ENCODE data around the gene GLS. TPM values are rescaled to one million over a fixed set of nuclear protein-coding genes. Genes with fewer than 3 reads are reported as not detected.
A peak's percentile ranks its signal among the peaks of the same experiment; 100 is the strongest.

The GLS gene
- total RNA-seq, 1 donor: 588 TPM

- Histone ChIP-seq H3K9me3 (ENCODE audit: low read depth, low read length) (no peaks in the 10 kb centered on the region), H3K4me2 (ENCODE audit: insufficient read depth, low read length) (no peak overlapping the region), H3K36me3 (ENCODE audit: insufficient read depth, low read length) (peaks cover 87% of the 10 kb centered on the region), H3K27ac (ENCODE audit: low read depth, low read length) (peak overlapping the region; percentile 15), H3K4me3 (ENCODE audit: insufficient read depth, low read length) (no peak overlapping the region), H3K79me2 (ENCODE audit: insufficient read depth, low read length) (peaks cover 6% of the 10 kb centered on the region), H4K20me1 (ENCODE audit: insufficient read depth, low read length) (peaks cover 18% of the 10 kb centered on the region), H3K27me3 (ENCODE audit: insufficient read depth, low read length) (no peaks in the 10 kb centered on the region), H2AFZ (ENCODE audit: low read length) (no peak overlapping the region), H3K4me1 (ENCODE audit: insufficient read depth, low read length) (peaks cover 6% of the 10 kb centered on the region)
- DNase-seq (ENCODE audit: insufficient read length, low spot score, missing footprints): no peak
- TF ChIP-seq CTCF (IDR thresholded peaks at IDR 0.05; ENCODE audit: extremely low read depth, low read depth, low read length): no peak
These were observed 49.8 kb downstream of the GLS start for GRCh38 chr2:190930411-190930810.

GRCh38 chr2:190932514-190932913 lies 51.9 kb downstream of the GLS start:
- Histone ChIP-seq H3K4me2 (ENCODE audit: insufficient read depth, low read length) (no peak overlapping the region), H4K20me1 (ENCODE audit: insufficient read depth, low read length) (peaks cover 18% of the 10 kb centered on the region), H3K36me3 (ENCODE audit: insufficient read depth, low read length) (peaks cover 84% of the 10 kb centered on the region), H3K9me3 (ENCODE audit: low read depth, low read length) (no peaks in the 10 kb centered on the region), H3K27ac (ENCODE audit: low read depth, low read length) (no peak overlapping the region), H3K27me3 (ENCODE audit: insufficient read depth, low read length) (no peaks in the 10 kb centered on the region), H2AFZ (ENCODE audit: low read length) (no peak overlapping the region), H3K4me3 (ENCODE audit: insufficient read depth, low read length) (no peak overlapping the region), H3K79me2 (ENCODE audit: insufficient read depth, low read length) (peaks cover 5% of the 10 kb centered on the region), H3K4me1 (ENCODE audit: insufficient read depth, low read length) (no peaks in the 10 kb centered on the region)
- TF ChIP-seq CTCF (IDR thresholded peaks at IDR 0.05; ENCODE audit: extremely low read depth, low read depth, low read length): no peak
- DNase-seq (ENCODE audit: insufficient read length, low spot score, missing footprints): no peak

GRCh38 chr2:190933361-190933760 lies 52.7 kb downstream of the GLS start:
- peaks cover 79% of the 10 kb centered on the region for H3K36me3 ChIP-seq (ENCODE audit: insufficient read depth, low read length)

GRCh38 chr2:190935054-190935453 lies 54.4 kb downstream of the GLS start:
- H3K4me2 ChIP-seq (ENCODE audit: insufficient read depth, low read length): no peak overlapping the region
- no peaks in the 10 kb centered on the region for H3K9me3 ChIP-seq (ENCODE audit: low read depth, low read length)
- H3K79me2 ChIP-seq (ENCODE audit: insufficient read depth, low read length): peaks cover 4% of the 10 kb centered on the region
- peaks cover 67% of the 10 kb centered on the region for H3K36me3 ChIP-seq (ENCODE audit: insufficient read depth, low read length)
- no peak overlapping the region for H3K4me3 ChIP-seq (ENCODE audit: insufficient read depth, low read length)
- H3K4me1 ChIP-seq (ENCODE audit: insufficient read depth, low read length): no peaks in the 10 kb centered on the region
- peaks cover 22% of the 10 kb centered on the region for H4K20me1 ChIP-seq (ENCODE audit: insufficient read depth, low read length)
- H3K27me3 ChIP-seq (ENCODE audit: insufficient read depth, low read length): no peaks in the 10 kb centered on the region
- no peak for DNase-seq (ENCODE audit: insufficient read length, low spot score, missing footprints)
- TF ChIP-seq CTCF (IDR thresholded peaks at IDR 0.05; ENCODE audit: extremely low read depth, low read depth, low read length): no peak
- no peak overlapping the region for H3K27ac ChIP-seq (ENCODE audit: low read depth, low read length)
- H2AFZ ChIP-seq (ENCODE audit: low read length): no peak overlapping the region

More at GRCh38 chr2:190933361-190933760, 52.7 kb downstream of the GLS start:
- Histone ChIP-seq H4K20me1 (ENCODE audit: insufficient read depth, low read length) (peaks cover 18% of the 10 kb centered on the region), H3K27ac (ENCODE audit: low read depth, low read length) (no peak overlapping the region), H3K27me3 (ENCODE audit: insufficient read depth, low read length) (no peaks in the 10 kb centered on the region), H3K79me2 (ENCODE audit: insufficient read depth, low read length) (peaks cover 5% of the 10 kb centered on the region), H3K4me3 (ENCODE audit: insufficient read depth, low read length) (no peak overlapping the region), H3K9me3 (ENCODE audit: low read depth, low read length) (no peaks in the 10 kb centered on the region), H3K4me2 (ENCODE audit: insufficient read depth, low read length) (no peak overlapping the region), H2AFZ (ENCODE audit: low read length) (no peak overlapping the region), H3K4me1 (ENCODE audit: insufficient read depth, low read length) (no peaks in the 10 kb centered on the region)
- TF ChIP-seq CTCF (IDR thresholded peaks at IDR 0.05; ENCODE audit: extremely low read depth, low read depth, low read length): no peak
- no peak for DNase-seq (ENCODE audit: insufficient read length, low spot score, missing footprints)

Measured in osteoblast (primary cell).